Mesodermal cell (in vitro differentiated cells): Measurements from ENCODE around the gene NOP9.

Experiments
- H3K27ac ChIP-seq: 2 replicates; pipeline ENCODE4 v1.7.0; 2013; ENCODE audit warnings: mild to moderate bottlenecking, low read depth, low read length, moderate library complexity; ENCODE audit not compliant: severe bottlenecking
- H3K36me3 ChIP-seq: 2 replicates; pipeline ENCODE4 v1.7.1; 2013; ENCODE audit warnings: mild to moderate bottlenecking, low read length, moderate library complexity; ENCODE audit not compliant: control insufficient read depth, insufficient read depth
- H3K4me1 ChIP-seq: one replicate; pipeline ENCODE4 v1.7.1; 2013; ENCODE audit warnings: mild to moderate bottlenecking, low read length; ENCODE audit not compliant: insufficient read depth, control insufficient read depth, poor library complexity, severe bottlenecking
- H3K4me3 ChIP-seq: 2 replicates; pipeline ENCODE4 v1.7.0; 2013; ENCODE audit warnings: low read length, control low read depth, mild to moderate bottlenecking; ENCODE audit not compliant: insufficient read depth, poor library complexity, severe bottlenecking; ENCODE audit errors: extremely low read depth
- H3K9me3 ChIP-seq: 2 replicates; pipeline ENCODE4 v1.7.1; 2013; ENCODE audit warnings: mild to moderate bottlenecking, low read length, moderate library complexity; ENCODE audit not compliant: control insufficient read depth
- WGBS, 2 experiments: methylation state at CpG; one replicate each; pipeline ENCODE4 v1.1.5; 2013; ENCODE audit warnings: missing lambda C conversion rate in 2 of 2; ENCODE audit not compliant: insufficient coverage in 2 of 2; 5-methylcytosine and 5-hydroxymethylcytosine counted together

NOP9 gene

GRCh38 chr14:24297190-24297964 is 2.3 kb upstream of the NOP9 start:
- Histone ChIP-seq H3K36me3 (peaks cover 33% of the 10 kb centered on the region), H3K9me3 (no peaks in the 10 kb centered on the region), H3K4me1 (peaks cover 16% of the 10 kb centered on the region), H3K4me3 (no peak overlapping the region), H3K27ac (no peak overlapping the region)
- 62 to 70% methylated on average over 5 of the region's 5 CpGs for WGBS, 2 experiments

GRCh38 chr14:24298892-24299254 is 777 bp upstream of the NOP9 start:
- Histone ChIP-seq H3K9me3 (no peaks in the 10 kb centered on the region), H3K4me3 (peak overlapping the region; percentile 92), H3K27ac (peak overlapping the region; percentile 47), H3K36me3 (peaks cover 43% of the 10 kb centered on the region), H3K4me1 (peaks cover 16% of the 10 kb centered on the region)
- 78% methylated on average over 6 to 7 of the region's 7 CpGs for WGBS, 2 experiments

GRCh38 chr14:24300326-24300980 is 803 bp downstream of the NOP9 start:
- Histone ChIP-seq H3K27ac (no peak overlapping the region), H3K4me3 (peak overlapping the region; percentile 92), H3K9me3 (no peaks in the 10 kb centered on the region), H3K4me1 (peaks cover 16% of the 10 kb centered on the region), H3K36me3 (peaks cover 52% of the 10 kb centered on the region)
- WGBS, 2 experiments, result 42 to 54% methylated on average over 7 to 14 of the region's 16 CpGs

- H3K9me3 ChIP-seq, result no peaks in the 10 kb centered on the region
- H3K27ac ChIP-seq, result no peak overlapping the region
- no peaks in the 10 kb centered on the region for H3K4me1 ChIP-seq
- peaks cover 65% of the 10 kb centered on the region for H3K36me3 ChIP-seq
- no peak overlapping the region for H3K4me3 ChIP-seq
- 95 to 98% methylated on average over 6 to 11 of the region's 11 CpGs for WGBS, 2 experiments
Measured at GRCh38 chr14:24304019-24304387, 4.4 kb downstream of the NOP9 start.

- WGBS, 2 experiments, result 84 to 88% methylated on average over 9 to 11 of the region's 11 CpGs
- Histone ChIP-seq H3K4me3 (no peak overlapping the region), H3K36me3 (peaks cover 81% of the 10 kb centered on the region), H3K9me3 (no peaks in the 10 kb centered on the region), H3K4me1 (no peaks in the 10 kb centered on the region), H3K27ac (no peak overlapping the region)
Measured at GRCh38 chr14:24307156-24307574, 7.5 kb downstream of the NOP9 start.

- no peak within 1 kb of the TSS for H3K27ac ChIP-seq
- H3K4me1 ChIP-seq, result no peaks in the 10 kb centered on the region
- peaks cover 78% of the 10 kb centered on the region for H3K36me3 ChIP-seq
- no peaks in the 10 kb centered on the region for H3K9me3 ChIP-seq
- no peak within 1 kb of the TSS for H3K4me3 ChIP-seq
- WGBS, 2 experiments, result 65 to 72% methylated on average over 6 of the region's 6 CpGs
Measured at GRCh38 chr14:24307575-24308341, 8.1 kb downstream of the NOP9 start, which contains the start of gene CIDEB. Gene CIDEB, minus strand, starts transcription at chr14:24307977. Its CDS starts 119 bp downstream, at chr14:24307858.

- H3K36me3 ChIP-seq, result peaks cover 70% of the 10 kb centered on the region
- no peaks in the 10 kb centered on the region for H3K4me1 ChIP-seq
- H3K27ac ChIP-seq, result no peak overlapping the region
- 82 to 94% methylated on average over 4 to 7 of the region's 7 CpGs for WGBS, 2 experiments
- no peak overlapping the region for H3K4me3 ChIP-seq
- H3K9me3 ChIP-seq, result no peaks in the 10 kb centered on the region
Measured at GRCh38 chr14:24308342-24309124, 8.9 kb downstream of the NOP9 start.

GRCh38 chr14:24309538-24310264 is 10.1 kb downstream of the NOP9 start, which contains the start of gene LTB4R2:
Gene LTB4R2, plus strand, starts transcription at chr14:24310140. Its CDS starts 525 bp downstream, at chr14:24310665.
- Histone ChIP-seq H3K36me3 (peaks cover 62% of the 10 kb centered on the region), H3K4me1 (no peaks in the 10 kb centered on the region), H3K27ac (no peak within 1 kb of the TSS), H3K4me3 (no peak within 1 kb of the TSS), H3K9me3 (no peaks in the 10 kb centered on the region)
- 96 to 100% methylated on average over 2 to 5 of the region's 5 CpGs for WGBS, 2 experiments

- 90 to 91% methylated on average over 3 to 5 of the region's 5 CpGs for WGBS, 2 experiments
- Histone ChIP-seq H3K36me3 (peaks cover 57% of the 10 kb centered on the region), H3K9me3 (no peaks in the 10 kb centered on the region), H3K27ac (no peak overlapping the region), H3K4me3 (no peak overlapping the region), H3K4me1 (no peaks in the 10 kb centered on the region)
Measured at GRCh38 chr14:24310265-24310645, 10.6 kb downstream of the NOP9 start.
